ENCODE results near the gene KCNJ18.
"Not testable (repeated sequence)": the region's sequence is repeated elsewhere in the genome, so short reads cannot be mapped to it uniquely, and the experiment has no call there.

GRCh38 chr17:21684384-21684783, 7.9 kb upstream of the KCNJ18 start:
- TF ChIP-seq, protein P1, sequence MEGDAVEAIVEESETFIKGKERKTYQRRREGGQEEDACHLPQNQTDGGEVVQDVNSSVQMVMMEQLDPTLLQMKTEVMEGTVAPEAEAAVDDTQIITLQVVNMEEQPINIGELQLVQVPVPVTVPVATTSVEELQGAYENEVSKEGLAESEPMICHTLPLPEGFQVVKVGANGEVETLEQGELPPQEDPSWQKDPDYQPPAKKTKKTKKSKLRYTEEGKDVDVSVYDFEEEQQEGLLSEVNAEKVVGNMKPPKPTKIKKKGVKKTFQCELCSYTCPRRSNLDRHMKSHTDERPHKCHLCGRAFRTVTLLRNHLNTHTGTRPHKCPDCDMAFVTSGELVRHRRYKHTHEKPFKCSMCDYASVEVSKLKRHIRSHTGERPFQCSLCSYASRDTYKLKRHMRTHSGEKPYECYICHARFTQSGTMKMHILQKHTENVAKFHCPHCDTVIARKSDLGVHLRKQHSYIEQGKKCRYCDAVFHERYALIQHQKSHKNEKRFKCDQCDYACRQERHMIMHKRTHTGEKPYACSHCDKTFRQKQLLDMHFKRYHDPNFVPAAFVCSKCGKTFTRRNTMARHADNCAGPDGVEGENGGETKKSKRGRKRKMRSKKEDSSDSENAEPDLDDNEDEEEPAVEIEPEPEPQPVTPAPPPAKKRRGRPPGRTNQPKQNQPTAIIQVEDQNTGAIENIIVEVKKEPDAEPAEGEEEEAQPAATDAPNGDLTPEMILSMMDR (IDR thresholded peaks at IDR 0.05): not testable (repeated sequence)
- not testable (repeated sequence) for TF ChIP-seq POLR2A (IDR thresholded peaks at IDR 0.05)

All from Peyer's patch (tissue), 4 donors.